ENCODE data around the gene FBXW7.

DNA sequence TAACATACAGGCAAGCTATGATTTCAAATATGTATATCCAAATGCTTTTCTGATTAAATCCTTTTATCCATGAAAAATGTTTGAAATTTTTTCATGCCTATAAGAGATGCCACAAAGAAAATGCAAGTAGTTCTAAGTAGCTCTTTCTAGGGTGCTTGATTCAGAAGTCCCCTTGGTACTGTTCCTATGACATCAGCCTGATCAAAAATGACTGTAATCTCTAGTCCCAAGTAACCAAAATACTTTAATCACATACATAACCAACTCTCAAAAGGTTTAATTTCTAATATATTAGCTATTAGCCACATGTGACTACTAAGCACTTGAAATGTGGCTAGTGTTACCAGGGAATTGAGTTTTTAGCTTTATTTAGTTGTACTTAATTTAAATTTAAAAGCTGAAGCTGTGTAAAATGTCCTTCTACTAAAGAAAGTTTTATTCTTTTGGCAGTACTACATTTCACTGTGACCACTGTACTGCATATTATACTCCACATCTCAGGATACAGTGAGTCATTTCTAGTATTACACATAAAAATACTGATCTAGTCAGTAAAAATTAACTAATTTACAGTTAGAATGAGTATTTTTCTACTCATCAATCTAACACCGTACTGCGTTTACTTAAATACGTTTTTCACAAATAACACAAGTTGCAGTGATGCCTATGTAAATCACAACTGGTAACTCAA, 33.9 kb downstream of the FBXW7 start:
- TF ChIP-seq, protein P1, sequence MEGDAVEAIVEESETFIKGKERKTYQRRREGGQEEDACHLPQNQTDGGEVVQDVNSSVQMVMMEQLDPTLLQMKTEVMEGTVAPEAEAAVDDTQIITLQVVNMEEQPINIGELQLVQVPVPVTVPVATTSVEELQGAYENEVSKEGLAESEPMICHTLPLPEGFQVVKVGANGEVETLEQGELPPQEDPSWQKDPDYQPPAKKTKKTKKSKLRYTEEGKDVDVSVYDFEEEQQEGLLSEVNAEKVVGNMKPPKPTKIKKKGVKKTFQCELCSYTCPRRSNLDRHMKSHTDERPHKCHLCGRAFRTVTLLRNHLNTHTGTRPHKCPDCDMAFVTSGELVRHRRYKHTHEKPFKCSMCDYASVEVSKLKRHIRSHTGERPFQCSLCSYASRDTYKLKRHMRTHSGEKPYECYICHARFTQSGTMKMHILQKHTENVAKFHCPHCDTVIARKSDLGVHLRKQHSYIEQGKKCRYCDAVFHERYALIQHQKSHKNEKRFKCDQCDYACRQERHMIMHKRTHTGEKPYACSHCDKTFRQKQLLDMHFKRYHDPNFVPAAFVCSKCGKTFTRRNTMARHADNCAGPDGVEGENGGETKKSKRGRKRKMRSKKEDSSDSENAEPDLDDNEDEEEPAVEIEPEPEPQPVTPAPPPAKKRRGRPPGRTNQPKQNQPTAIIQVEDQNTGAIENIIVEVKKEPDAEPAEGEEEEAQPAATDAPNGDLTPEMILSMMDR (IDR thresholded peaks at IDR 0.05): no peak
- TF ChIP-seq POLR2A (IDR thresholded peaks at IDR 0.05): no peak

Data from lower leg skin (tissue), 3 donors.